Measurements from ENCODE around the gene MYO18A. TPM values are rescaled to one million over a fixed set of nuclear protein-coding genes. Genes with fewer than 3 reads are reported as not detected.

Gene MYO18A
- total and polyA plus RNA-seq, 10 of the 15 experiments (the other 5 are each of a cell fraction or from before 2014, with no cell fraction given), result 2.9 to 66.0 (median 24.5) TPM

DNA sequence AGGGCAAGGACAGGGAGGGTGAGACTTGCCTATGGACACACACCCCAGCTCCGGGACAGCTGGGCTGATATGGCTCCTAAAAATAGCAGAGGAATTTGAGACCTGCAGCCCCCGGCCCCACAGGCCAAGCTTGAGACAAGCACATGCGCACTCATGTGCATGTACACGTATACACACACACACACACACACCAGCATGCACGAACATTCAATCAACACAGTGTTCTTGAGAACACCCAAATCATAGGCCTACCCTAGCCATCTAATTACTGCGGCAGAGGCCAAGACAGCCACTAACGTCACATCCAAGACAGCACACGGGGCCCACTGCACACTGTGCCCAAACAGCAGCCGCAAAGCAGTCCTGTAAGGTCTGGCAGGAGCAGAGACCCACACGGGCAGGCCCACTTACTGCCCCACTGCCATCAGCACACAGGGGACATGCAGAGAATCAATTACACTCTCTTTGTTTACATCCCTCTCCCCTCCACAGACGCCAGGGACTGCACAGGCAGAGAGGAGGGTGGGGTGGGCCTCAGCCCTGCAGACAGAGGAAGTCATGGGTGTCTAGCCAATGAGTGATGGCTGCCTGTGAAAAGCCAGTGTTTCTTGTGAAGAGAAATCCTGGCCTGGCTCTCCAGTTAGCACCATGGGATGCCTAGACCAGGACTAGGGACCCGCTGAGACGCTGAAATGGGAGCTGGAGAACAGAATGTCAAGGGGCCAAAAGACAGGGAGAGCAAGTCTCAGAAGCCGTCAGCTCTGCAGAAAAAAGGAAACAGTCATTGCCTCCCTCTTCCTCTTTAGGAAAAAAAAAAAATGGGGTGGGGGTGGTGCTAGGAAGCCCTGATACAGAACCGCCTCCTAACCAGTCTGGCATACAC lies 39.3 kb downstream of the MYO18A start:
- no peak for DNase-seq (ENCODE audit: low read depth, low spot score)
- H2AFZ ChIP-seq (ENCODE audit: control insufficient read depth, low read depth, low read length), result peak overlapping the region; percentile 35
- RAD21 ChIA-PET (ENCODE audit: unreplicated experiment), result interaction anchor here (0.6 to 6.1 kb wide), 10 partner anchors 8 to 413 kb away, joined by 3 to 54 read pairs (median 6); partner anchors contain the start of genes MYO18A, NEK8 and NUFIP2
- no peaks in the 10 kb centered on the region for H3K9me3 ChIP-seq (replicated peaks; ENCODE audit: control insufficient read depth, insufficient read depth, low read length)
- in situ Hi-C loops (cut with MboI) (no loop called here), intact Hi-C loops (cut with micrococcal nuclease; ENCODE audit: unreplicated experiment) (loop anchor here (10.0 kb wide), 1 partner anchor 224 kb away; no protein-coding TSS in a partner anchor)
- POLR2A ChIA-PET, result interaction anchor here (0.6 to 2.3 kb wide), 12 partner anchors 8 to 414 kb away, joined by 3 to 16 read pairs (median 6); partner anchors contain the start of genes FLOT2, MYO18A, NUFIP2 and PHF12
- FAIRE-seq, result no peak
- ATAC-seq, result peak; percentile 22
- peaks cover 31% of the 10 kb centered on the region for H3K79me2 ChIP-seq (ENCODE audit: control insufficient read depth, insufficient read depth, low read length)
- peak overlapping the region; percentile 81 for H3K4me3 ChIP-seq
- CTCF ChIA-PET, result interaction anchor here (0.9 to 14.6 kb wide), 10 partner anchors 7 to 667 kb away, joined by 3 to 371 read pairs (median 8); no protein-coding TSS in a partner anchor
- peaks cover 37% of the 10 kb centered on the region for H3K4me1 ChIP-seq (ENCODE audit: control insufficient read depth, insufficient read depth, low read length)
- SMC1A ChIA-PET (ENCODE audit: uncharacterized antibody, unreplicated experiment), result interaction anchor here (0.7 to 4.8 kb wide), 11 partner anchors 7 to 189 kb away, joined by 3 to 42 read pairs (median 4); partner anchors contain the start of genes MYO18A and PHF12
- no peaks in the 10 kb centered on the region for H3K27me3 ChIP-seq (replicated peaks in 1 of 2; ENCODE audit: control insufficient read depth in 2 of 2, insufficient read depth in 2 of 2, low read length in 1 of 2)
- H3K9ac ChIP-seq (ENCODE audit: control insufficient read depth, insufficient read depth, low read length), result peak overlapping the region; percentile 63
- WGBS (ENCODE audit: insufficient coverage, insufficient replicate concordance, low lambda C conversion rate, missing lambda C conversion rate), result 0% methylated on average over 15 of the region's 15 CpGs
- H4K20me1 ChIP-seq (ENCODE audit: control insufficient read depth, insufficient read depth), result no peaks in the 10 kb centered on the region
- TF ChIP-seq, protein P1, sequence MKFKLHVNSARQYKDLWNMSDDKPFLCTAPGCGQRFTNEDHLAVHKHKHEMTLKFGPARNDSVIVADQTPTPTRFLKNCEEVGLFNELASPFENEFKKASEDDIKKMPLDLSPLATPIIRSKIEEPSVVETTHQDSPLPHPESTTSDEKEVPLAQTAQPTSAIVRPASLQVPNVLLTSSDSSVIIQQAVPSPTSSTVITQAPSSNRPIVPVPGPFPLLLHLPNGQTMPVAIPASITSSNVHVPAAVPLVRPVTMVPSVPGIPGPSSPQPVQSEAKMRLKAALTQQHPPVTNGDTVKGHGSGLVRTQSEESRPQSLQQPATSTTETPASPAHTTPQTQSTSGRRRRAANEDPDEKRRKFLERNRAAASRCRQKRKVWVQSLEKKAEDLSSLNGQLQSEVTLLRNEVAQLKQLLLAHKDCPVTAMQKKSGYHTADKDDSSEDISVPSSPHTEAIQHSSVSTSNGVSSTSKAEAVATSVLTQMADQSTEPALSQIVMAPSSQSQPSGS (IDR thresholded peaks at IDR 0.05; ENCODE audit: low read length), result no peak
- TF ChIP-seq NFYB (IDR thresholded peaks at IDR 0.05; ENCODE audit: insufficient read depth, low read depth, low read length) (peak; percentile 62; the same call in 1 of the 2 replicates), SPI1 (IDR thresholded peaks at IDR 0.05; ENCODE audit: borderline replicate concordance, insufficient read depth, low read depth, low read length) (peak; percentile 54; the same call in 1 of the 2 replicates), MXI1 (IDR thresholded peaks at IDR 0.05; ENCODE audit: low read depth, low read length) (0 out of 2 replicates have a peak, but pooled peaks have one; percentile 35), IKZF1 (conservative IDR thresholded peaks at IDR 0.05) (peak; percentile 35; the same call in 1 of the 2 replicates), ZNF384 (IDR thresholded peaks at IDR 0.05; ENCODE audit: borderline replicate concordance, low read depth, low read length) (peak; percentile 83), ZNF207 (IDR thresholded peaks at IDR 0.05; ENCODE audit: borderline replicate concordance) (0 out of 2 replicates have a peak, but pooled peaks have one; percentile 25), WRNIP1 (IDR thresholded peaks at IDR 0.05; ENCODE audit: borderline replicate concordance, low read depth, low read length) (0 out of 2 replicates have a peak, but pooled peaks have one; percentile 26), KAT2A (conservative IDR thresholded peaks at IDR 0.05; ENCODE audit: control insufficient read depth, low read depth, low read length) (no peak), CREB1 (IDR thresholded peaks at IDR 0.05; ENCODE audit: low read depth) (0 out of 2 replicates have a peak, but pooled peaks have one; percentile 8), SIN3A (IDR thresholded peaks at IDR 0.05; ENCODE audit: low read depth, low read length) (0 out of 2 replicates have a peak, but pooled peaks have one; percentile 60)
- TF ChIP-seq, protein P2, sequence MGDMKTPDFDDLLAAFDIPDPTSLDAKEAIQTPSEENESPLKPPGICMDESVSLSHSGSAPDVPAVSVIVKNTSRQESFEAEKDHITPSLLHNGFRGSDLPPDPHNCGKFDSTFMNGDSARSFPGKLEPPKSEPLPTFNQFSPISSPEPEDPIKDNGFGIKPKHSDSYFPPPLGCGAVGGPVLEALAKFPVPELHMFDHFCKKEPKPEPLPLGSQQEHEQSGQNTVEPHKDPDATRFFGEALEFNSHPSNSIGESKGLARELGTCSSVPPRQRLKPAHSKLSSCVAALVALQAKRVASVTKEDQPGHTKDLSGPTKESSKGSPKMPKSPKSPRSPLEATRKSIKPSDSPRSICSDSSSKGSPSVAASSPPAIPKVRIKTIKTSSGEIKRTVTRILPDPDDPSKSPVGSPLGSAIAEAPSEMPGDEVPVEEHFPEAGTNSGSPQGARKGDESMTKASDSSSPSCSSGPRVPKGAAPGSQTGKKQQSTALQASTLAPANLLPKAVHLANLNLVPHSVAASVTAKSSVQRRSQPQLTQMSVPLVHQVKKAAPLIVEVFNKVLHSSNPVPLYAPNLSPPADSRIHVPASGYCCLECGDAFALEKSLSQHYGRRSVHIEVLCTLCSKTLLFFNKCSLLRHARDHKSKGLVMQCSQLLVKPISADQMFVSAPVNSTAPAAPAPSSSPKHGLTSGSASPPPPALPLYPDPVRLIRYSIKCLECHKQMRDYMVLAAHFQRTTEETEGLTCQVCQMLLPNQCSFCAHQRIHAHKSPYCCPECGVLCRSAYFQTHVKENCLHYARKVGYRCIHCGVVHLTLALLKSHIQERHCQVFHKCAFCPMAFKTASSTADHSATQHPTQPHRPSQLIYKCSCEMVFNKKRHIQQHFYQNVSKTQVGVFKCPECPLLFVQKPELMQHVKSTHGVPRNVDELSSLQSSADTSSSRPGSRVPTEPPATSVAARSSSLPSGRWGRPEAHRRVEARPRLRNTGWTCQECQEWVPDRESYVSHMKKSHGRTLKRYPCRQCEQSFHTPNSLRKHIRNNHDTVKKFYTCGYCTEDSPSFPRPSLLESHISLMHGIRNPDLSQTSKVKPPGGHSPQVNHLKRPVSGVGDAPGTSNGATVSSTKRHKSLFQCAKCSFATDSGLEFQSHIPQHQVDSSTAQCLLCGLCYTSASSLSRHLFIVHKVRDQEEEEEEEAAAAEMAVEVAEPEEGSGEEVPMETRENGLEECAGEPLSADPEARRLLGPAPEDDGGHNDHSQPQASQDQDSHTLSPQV (IDR thresholded peaks at IDR 0.05), result no peak
- TF ChIP-seq, protein P3, sequence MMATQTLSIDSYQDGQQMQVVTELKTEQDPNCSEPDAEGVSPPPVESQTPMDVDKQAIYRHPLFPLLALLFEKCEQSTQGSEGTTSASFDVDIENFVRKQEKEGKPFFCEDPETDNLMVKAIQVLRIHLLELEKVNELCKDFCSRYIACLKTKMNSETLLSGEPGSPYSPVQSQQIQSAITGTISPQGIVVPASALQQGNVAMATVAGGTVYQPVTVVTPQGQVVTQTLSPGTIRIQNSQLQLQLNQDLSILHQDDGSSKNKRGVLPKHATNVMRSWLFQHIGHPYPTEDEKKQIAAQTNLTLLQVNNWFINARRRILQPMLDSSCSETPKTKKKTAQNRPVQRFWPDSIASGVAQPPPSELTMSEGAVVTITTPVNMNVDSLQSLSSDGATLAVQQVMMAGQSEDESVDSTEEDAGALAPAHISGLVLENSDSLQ (IDR thresholded peaks at IDR 0.05), result peak; percentile 54; the same call in 1 of the 2 replicates
- peaks cover 0 to 10% of the 10 kb centered on the region in 2 experiments; a peak in 2 of 4 replicates for H3K36me3 ChIP-seq (ENCODE audit: control insufficient read depth in 2 of 2, insufficient read depth in 2 of 2, low read length in 1 of 2)
- peak overlapping the region; percentile 76 for H3K27ac ChIP-seq (ENCODE audit: control insufficient read depth, insufficient read depth)
- no TSS peak for BruUV-seq (replicated peaks)
- peak overlapping the region; percentile 98 for H3K4me2 ChIP-seq (ENCODE audit: control insufficient read depth, insufficient read depth)

Measured in GM12878 (cell line).